HCT116 (cell line): ENCODE measurements around the gene TBPL1. TPM values are rescaled to one million over a fixed set of nuclear protein-coding genes. Genes with fewer than 3 reads are reported as not detected.

Experiments used
- ATAC-seq: fragments of 200-7000 bp; cut with Tn5 transposase; 2 replicates; pipeline ENCODE4 v1.9.1; 2020; ENCODE audit warnings: mild to moderate bottlenecking, moderate library complexity
- BruUV-seq: library from RNA; stranded (reverse); fragments of 400-500 nt; replicated peaks from 2 replicates; lab custom pipeline; 2021; lab: Mats Ljungman, UMichigan
- CTCF ChIA-PET: fragments of 300-600 bp; sonication (Branson Sonifier 250); formaldehyde crosslinking; loops from one replicate; lab custom pipeline; 2021; ENCODE audit warnings: antibody characterized with exemption; lab: Charles Lee
- POLR2A ChIA-PET: fragments of 300-600, 350-600 bp; sonication (Branson Sonifier 250); formaldehyde crosslinking; loops from one replicate; lab custom pipeline; 2021; ENCODE audit warnings: antibody characterized with exemption; lab: Charles Lee
- RAD21 ChIA-PET, 2 experiments: fragments of 300-600 bp; sonication (Branson Sonifier 250); formaldehyde crosslinking; loops; one replicate each; lab custom pipeline; 2023; ENCODE audit warnings: low total read pairs in 2 of 2; ENCODE audit not compliant: uncharacterized antibody in 2 of 2, unreplicated experiment in 2 of 2, low non-redundant PET in 1 of 2; lab: Charles Lee
- DNase-seq: peaks from one replicate; pipeline ENCODE4 v3.0.0-alpha.2; 2010; ENCODE audit warnings: low read depth, low spot score
- H2AFZ ChIP-seq: fragments of 200-600 bp; shearing (Covaris generic), sonication (generic); 2 replicates; pipeline ENCODE4 v1.6.1; 2017; ENCODE audit warnings: low read depth, mixed run types, mixed read lengths, antibody characterized with exemption, low read length; ENCODE audit not compliant: poor library complexity, severe bottlenecking
- H3K27ac ChIP-seq: 2 replicates; pipeline ENCODE4 v1.5.1; 2012; ENCODE audit warnings: low read depth, low read length
- H3K27me3 ChIP-seq: fragments of 200-600 bp; sonication (generic); 2 replicates; pipeline ENCODE4 v1.6.1; 2016; ENCODE audit warnings: mixed run types, low read length, mixed read lengths; ENCODE audit not compliant: insufficient read depth
- H3K36me3 ChIP-seq, 2 experiments: fragments of 200-500 bp in 1 of 2; fragments of 200-600 bp in 1 of 2; sonication (Bioruptor generic) in 1 of 2; sonication (generic) in 1 of 2; 2 replicates each; pipeline versions ENCODE4 v1.5.1 to v1.6.1; 2014 to 2016; ENCODE audit warnings: low read length in 2 of 2, inconsistent platforms in 1 of 2, mixed read lengths in 1 of 2, mixed run types in 1 of 2; ENCODE audit not compliant: insufficient read depth in 2 of 2, control insufficient read depth in 1 of 2
- H3K4me1 ChIP-seq, 2 experiments: fragments of 200-600 bp in 1 of 2; sonication (generic) in 1 of 2; 2 replicates each; pipeline versions ENCODE4 v1.5.1 to v1.6.1; 2012 to 2017; ENCODE audit warnings: low read length in 2 of 2, inconsistent platforms in 1 of 2, mild to moderate bottlenecking in 1 of 2, mixed read lengths in 1 of 2, mixed run types in 1 of 2, moderate library complexity in 1 of 2; ENCODE audit not compliant: insufficient read depth in 2 of 2, control insufficient read depth in 1 of 2
- H3K4me2 ChIP-seq: fragments of 200-600 bp; sonication (generic); 2 replicates; pipeline ENCODE4 v1.6.1; 2017; ENCODE audit warnings: mixed run types, low read length, mixed read lengths
- H3K4me3 ChIP-seq, 2 experiments: fragments of 200-600 bp in 1 of 2; sonication (generic) in 1 of 2; replicated peaks in 1 of 2; 2 replicates each; pipeline ENCODE4 v1.5.1; 2011 to 2016; ENCODE audit warnings: low read length in 2 of 2, control low read depth in 1 of 2, low read depth in 1 of 2, mild to moderate bottlenecking in 1 of 2, mixed read lengths in 1 of 2, mixed run types in 1 of 2
- H3K79me2 ChIP-seq: fragments of 200-600 bp; sonication (generic); 2 replicates; pipeline ENCODE4 v1.6.1; 2017; ENCODE audit warnings: mild to moderate bottlenecking, mixed run types, low read length, moderate library complexity, mixed read lengths; ENCODE audit not compliant: insufficient read depth
- H3K9ac ChIP-seq: fragments of 200-600 bp; sonication (generic); 2 replicates; pipeline ENCODE4 v1.6.1; 2016; ENCODE audit warnings: low read length, mixed read lengths
- H3K9me2 ChIP-seq: fragments of 200-600 bp; sonication (generic), shearing (Covaris generic); 2 replicates; pipeline ENCODE4 v1.6.1; 2017; ENCODE audit warnings: mixed run types, mild to moderate bottlenecking, moderate library complexity; ENCODE audit not compliant: insufficient read depth
- H3K9me3 ChIP-seq, 2 experiments: fragments of 200-500 bp in 1 of 2; fragments of 200-600 bp in 1 of 2; sonication (Bioruptor generic) in 1 of 2; sonication (generic) in 1 of 2; 2 replicates each; pipeline ENCODE4 v1.6.1; 2014 to 2017; ENCODE audit warnings: low read length in 2 of 2, mixed read lengths in 2 of 2, inconsistent platforms in 1 of 2, low read depth in 1 of 2, mild to moderate bottlenecking in 1 of 2, mixed run types in 1 of 2, moderate library complexity in 1 of 2; ENCODE audit not compliant: control insufficient read depth in 1 of 2, insufficient read depth in 1 of 2
- H4K20me1 ChIP-seq: fragments of 200-600 bp; sonication (generic), shearing (Covaris generic); 2 replicates; pipeline ENCODE4 v1.6.1; 2017; ENCODE audit warnings: mixed run types, mild to moderate bottlenecking, moderate library complexity; ENCODE audit not compliant: insufficient read depth
- CBX3 ChIP-seq: IDR thresholded peaks from 2 replicates; pipeline ENCODE4 v1.6.1; 2012; ENCODE audit warnings: low read depth
- EZH2 ChIP-seq: fragments of 200-600 bp; sonication (generic); IDR thresholded peaks from 2 replicates; pipeline ENCODE4 v1.6.1; 2017; ENCODE audit warnings: antibody characterized with exemption, mixed run types
- EZH2phosphoT487 ChIP-seq: fragments of 200-600 bp; IDR thresholded peaks from 2 replicates; pipeline ENCODE4 v1.6.1; 2018; ENCODE audit warnings: antibody characterized with exemption, borderline replicate concordance
- JUND ChIP-seq: IDR thresholded peaks from 2 replicates; pipeline ENCODE4 v1.6.1; 2012
- POLR2AphosphoS5 ChIP-seq: IDR thresholded peaks from 2 replicates; pipeline ENCODE4 v1.6.1; 2011; ENCODE audit warnings: mild to moderate bottlenecking, low read depth, low read length, moderate library complexity
- RAD21 ChIP-seq: IDR thresholded peaks from 2 replicates; pipeline ENCODE4 v1.6.1; 2012; ENCODE audit warnings: low read depth, mild to moderate bottlenecking
- SIN3A ChIP-seq: IDR thresholded peaks from 2 replicates; pipeline ENCODE4 v1.6.1; 2012; ENCODE audit warnings: low read depth
- SRF ChIP-seq: IDR thresholded peaks from 2 replicates; pipeline ENCODE4 v1.6.1; 2012; ENCODE audit warnings: low read depth
- ZNF274 ChIP-seq: fragments of 200-500 bp; sonication (Bioruptor generic); IDR thresholded peaks from 2 replicates; pipeline ENCODE4 v1.6.1; 2014; ENCODE audit warnings: mild to moderate bottlenecking, low read depth, low read length, inconsistent platforms
- intact Hi-C: fragments of 100-400 bp; cut with micrococcal nuclease; formaldehyde crosslinking; loops from 2 replicates; pipeline ENCODE4 v1.10.0; 2022
- total RNA-seq: library from RNA; stranded (reverse); gene quantifications from one replicate; pipeline ENCODE4 v1.2.1, GENCODE V29; 2021; ENCODE audit not compliant: unreplicated experiment
- TF ChIP-seq, protein P1 (sequence below): IDR thresholded peaks from 2 replicates; pipeline ENCODE4 v1.6.1; 2012
- TF ChIP-seq, protein P2 (sequence below): IDR thresholded peaks from 2 replicates; pipeline ENCODE4 v1.6.1; 2011; ENCODE audit warnings: mild to moderate bottlenecking, low read length, moderate library complexity; ENCODE audit not compliant: insufficient replicate concordance; ENCODE audit errors: extremely low read depth

The TBPL1 gene
- total RNA-seq, 1 experiment from 2014 or later, result 34.9 TPM

DNA sequence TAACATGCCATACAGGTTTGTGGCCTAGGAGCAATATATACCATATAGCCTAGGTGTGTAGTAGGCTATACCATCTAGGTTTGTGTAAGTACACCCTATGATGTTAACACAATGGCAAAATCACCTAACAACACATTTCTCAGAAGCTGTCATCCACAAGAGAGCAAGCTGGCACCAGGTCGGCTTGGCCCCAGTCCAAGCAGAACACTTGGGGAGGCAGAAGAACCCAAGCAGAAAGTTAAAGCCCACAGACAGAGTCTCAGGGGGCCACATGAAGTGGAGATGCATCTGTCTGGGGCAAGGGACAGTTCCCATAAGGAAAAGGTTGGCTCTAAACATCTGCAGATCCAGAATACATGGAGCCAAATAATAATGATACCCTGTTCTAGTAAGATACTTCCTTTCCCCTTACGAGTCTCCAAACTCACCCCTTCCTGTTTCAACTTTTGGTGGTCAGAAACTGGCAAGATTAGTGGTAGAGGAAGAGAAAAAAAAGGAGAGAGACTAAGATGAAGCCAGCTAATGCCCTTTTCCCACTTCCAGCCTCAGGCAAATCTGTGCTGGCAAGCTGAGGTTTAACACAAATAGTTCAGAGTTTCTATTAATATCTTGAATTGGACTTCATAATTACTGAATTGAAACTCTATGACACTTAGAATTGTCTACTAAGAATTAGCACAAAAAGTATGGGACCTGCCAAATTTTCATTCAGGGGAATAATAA is 34.7 kb upstream of the TBPL1 start (continued):
- TF ChIP-seq RAD21, result no peak
- TF ChIP-seq, all 23 proteins: peak for 0

DNA sequence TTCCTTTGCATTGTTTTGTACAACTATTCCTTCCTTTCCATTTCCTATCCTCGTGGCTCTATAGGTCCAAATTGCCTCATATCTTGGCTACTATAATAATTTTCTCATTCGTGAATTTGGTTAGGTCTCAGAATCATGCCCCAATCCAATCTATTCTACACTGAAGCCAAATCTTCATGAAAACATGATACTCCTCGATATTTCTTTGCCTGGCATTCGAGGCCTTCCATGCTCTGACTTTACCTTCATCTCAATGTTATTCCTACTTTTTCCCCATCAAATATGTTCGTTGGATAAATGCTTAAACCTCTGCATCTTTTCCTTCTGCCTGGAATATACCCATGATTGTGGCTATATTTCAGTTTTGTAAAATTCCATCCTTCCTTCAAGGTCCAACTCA is 33.7 kb upstream of the TBPL1 start:
- no TSS peak for BruUV-seq
- POLR2A ChIA-PET, result no interaction called here

More for the DNA sequence above, 33.7 kb upstream of the TBPL1 start:
- no peak overlapping the region for H3K4me2 ChIP-seq
- H3K27me3 ChIP-seq, result no peaks in the 10 kb centered on the region
- H3K79me2 ChIP-seq, result no peaks in the 10 kb centered on the region
- RAD21 ChIA-PET, result no interaction called here
- no peaks in the 10 kb centered on the region for H4K20me1 ChIP-seq
- no peak overlapping the region for H3K9ac ChIP-seq
- H3K4me1 ChIP-seq, result peaks cover 8 to 12% of the 10 kb centered on the region in 2 experiments
- H3K9me3 ChIP-seq, result no peaks in the 10 kb centered on the region
- CTCF ChIA-PET, result interaction anchor here (1.0 to 5.9 kb wide), 3 partner anchors 81 to 351 kb away, joined by 3 to 193 read pairs (median 37); no protein-coding TSS in a partner anchor
- no peaks in the 10 kb centered on the region for H3K9me2 ChIP-seq
- no peak overlapping the region for H3K27ac ChIP-seq
- H2AFZ ChIP-seq, result no peak overlapping the region
- DNase-seq (no peak), ATAC-seq (no peak)
- no peaks in the 10 kb centered on the region for H3K36me3 ChIP-seq
- no peak overlapping the region for H3K4me3 ChIP-seq
- TF ChIP-seq POLR2AphosphoS5 (no peak), RAD21 (no peak), EZH2phosphoT487 (no peak), CBX3 (no peak), EZH2 (no peak), JUND (no peak), SRF (no peak), ZNF274 (no peak), SIN3A (no peak)
- TF ChIP-seq, protein P1, sequence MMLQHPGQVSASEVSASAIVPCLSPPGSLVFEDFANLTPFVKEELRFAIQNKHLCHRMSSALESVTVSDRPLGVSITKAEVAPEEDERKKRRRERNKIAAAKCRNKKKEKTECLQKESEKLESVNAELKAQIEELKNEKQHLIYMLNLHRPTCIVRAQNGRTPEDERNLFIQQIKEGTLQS, result no peak
- TF ChIP-seq, protein P2, sequence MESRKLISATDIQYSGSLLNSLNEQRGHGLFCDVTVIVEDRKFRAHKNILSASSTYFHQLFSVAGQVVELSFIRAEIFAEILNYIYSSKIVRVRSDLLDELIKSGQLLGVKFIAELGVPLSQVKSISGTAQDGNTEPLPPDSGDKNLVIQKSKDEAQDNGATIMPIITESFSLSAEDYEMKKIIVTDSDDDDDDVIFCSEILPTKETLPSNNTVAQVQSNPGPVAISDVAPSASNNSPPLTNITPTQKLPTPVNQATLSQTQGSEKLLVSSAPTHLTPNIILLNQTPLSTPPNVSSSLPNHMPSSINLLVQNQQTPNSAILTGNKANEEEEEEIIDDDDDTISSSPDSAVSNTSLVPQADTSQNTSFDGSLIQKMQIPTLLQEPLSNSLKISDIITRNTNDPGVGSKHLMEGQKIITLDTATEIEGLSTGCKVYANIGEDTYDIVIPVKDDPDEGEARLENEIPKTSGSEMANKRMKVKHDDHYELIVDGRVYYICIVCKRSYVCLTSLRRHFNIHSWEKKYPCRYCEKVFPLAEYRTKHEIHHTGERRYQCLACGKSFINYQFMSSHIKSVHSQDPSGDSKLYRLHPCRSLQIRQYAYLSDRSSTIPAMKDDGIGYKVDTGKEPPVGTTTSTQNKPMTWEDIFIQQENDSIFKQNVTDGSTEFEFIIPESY, result no peak
- intact Hi-C loops, result loop anchor here (5.0 to 10.0 kb wide), 3 partner anchors 172 to 955 kb away; no protein-coding TSS in a partner anchor
